Memory B cell (primary cell): Measurements from ENCODE around the gene OR11A1.

ENCODE experiments used
- ATAC-seq: fragments of 150-1000 bp; cut with Tn5 transposase; 2 replicates; pipeline ENCODE4 v1.10.0; 2021; ENCODE audit warnings: low read depth, mild to moderate bottlenecking, moderate library complexity
- DNase-seq, 2 donors: peaks; one replicate each; pipeline ENCODE4 v3.0.0; 2022; ENCODE audit warnings: low spot score in 2 of 2
- H3K27ac Mint-ChIP-seq: one replicate; pipeline ENCODE4 v1.8.0; 2022; ENCODE audit warnings: mild to moderate bottlenecking, moderate library complexity, mixed read lengths
- H3K27me3 Mint-ChIP-seq: one replicate; pipeline ENCODE4 v1.8.0; 2022; ENCODE audit warnings: mixed read lengths
- H3K36me3 Mint-ChIP-seq: one replicate; pipeline ENCODE4 v1.8.0; 2022; ENCODE audit warnings: mild to moderate bottlenecking, mixed read lengths
- H3K4me1 Mint-ChIP-seq: one replicate; pipeline ENCODE4 v1.8.0; 2022; ENCODE audit warnings: mixed read lengths
- H3K4me3 Mint-ChIP-seq: one replicate; pipeline ENCODE4 v1.8.0; 2022; ENCODE audit warnings: mild to moderate bottlenecking, moderate library complexity, mixed read lengths
- H3K9me3 Mint-ChIP-seq: one replicate; pipeline ENCODE4 v1.8.0; 2022; ENCODE audit warnings: mixed read lengths

The OR11A1 gene

GRCh38 chr6:29403801-29404200 is 53.1 kb downstream of the OR11A1 start:
- Mint-ChIP-seq H3K27me3 (peaks cover 18% of the 10 kb centered on the region), H3K36me3 (no peaks in the 10 kb centered on the region), H3K9me3 (peaks cover 15% of the 10 kb centered on the region), H3K4me1 (no peaks in the 10 kb centered on the region), H3K4me3 (no peak overlapping the region), H3K27ac (no peak overlapping the region)
- ATAC-seq: no peak
- DNase-seq: no peak

- Mint-ChIP-seq H3K27me3 (peaks cover 15% of the 10 kb centered on the region), H3K36me3 (no peaks in the 10 kb centered on the region), H3K4me3 (no peak overlapping the region), H3K9me3 (peaks cover 7% of the 10 kb centered on the region), H3K4me1 (no peaks in the 10 kb centered on the region), H3K27ac (no peak overlapping the region)
- DNase-seq: no peak
- ATAC-seq: no peak
Observed at GRCh38 chr6:29399525-29399924, 57.3 kb downstream of the OR11A1 start.

GRCh38 chr6:29395331-29395730 is 61.5 kb downstream of the OR11A1 start, which contains the start of gene OR12D2:
OR12D2 (plus strand) TSS chr6:29395631; CDS start chr6:29396700, 1,069 bp downstream.
- Mint-ChIP-seq H3K9me3 (peaks cover 4% of the 10 kb centered on the region), H3K27ac (no peak within 1 kb of the TSS), H3K27me3 (peaks cover 13% of the 10 kb centered on the region), H3K4me3 (no peak within 1 kb of the TSS), H3K4me1 (no peaks in the 10 kb centered on the region), H3K36me3 (no peaks in the 10 kb centered on the region)
- no peak for ATAC-seq
- no peak for DNase-seq

DNA sequence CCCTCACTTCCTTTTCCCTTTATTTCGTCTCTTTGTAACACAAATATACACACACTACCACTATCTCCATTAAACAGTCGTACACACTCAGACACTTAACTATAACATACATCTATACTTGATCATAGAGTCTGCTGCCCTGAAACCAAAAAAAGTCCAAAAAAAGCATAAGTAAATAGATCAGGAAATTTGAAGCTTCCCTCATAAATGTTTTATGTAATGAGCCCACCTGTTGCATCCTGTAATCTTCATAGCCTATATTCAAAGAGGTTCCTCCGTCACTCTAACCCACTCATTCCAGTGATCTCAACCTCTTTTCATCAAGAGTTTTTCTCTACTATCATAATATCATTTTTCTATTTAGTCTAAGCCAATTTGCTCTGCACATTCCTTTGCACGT is 68.3 kb downstream of the OR11A1 start:
- no peaks in the 10 kb centered on the region for H3K9me3 Mint-ChIP-seq
- no peak overlapping the region for H3K27ac Mint-ChIP-seq
- no peak overlapping the region for H3K4me3 Mint-ChIP-seq
- H3K27me3 Mint-ChIP-seq: peaks cover 18% of the 10 kb centered on the region
- DNase-seq (no peak), ATAC-seq (no peak)
- no peaks in the 10 kb centered on the region for H3K4me1 Mint-ChIP-seq
- no peaks in the 10 kb centered on the region for H3K36me3 Mint-ChIP-seq

DNA sequence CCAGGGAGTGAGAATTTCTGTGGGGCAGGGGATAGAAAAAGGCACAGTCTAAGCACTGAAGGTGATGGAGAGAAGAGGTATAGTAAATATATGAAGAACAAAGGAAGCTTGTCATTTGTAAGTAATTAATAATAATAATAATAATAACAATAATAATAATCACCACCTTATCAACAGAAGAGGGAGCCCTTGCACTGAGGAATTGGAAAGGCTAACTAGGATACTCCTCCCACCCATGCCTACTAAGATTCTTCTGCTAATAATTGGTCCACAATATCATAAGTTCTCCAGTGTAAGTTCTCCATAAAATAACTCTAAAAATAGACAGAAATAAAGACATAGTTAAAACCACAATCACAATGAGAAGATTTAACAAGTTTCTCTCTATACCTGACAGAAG is 80.9 kb downstream of the OR11A1 start:
- Mint-ChIP-seq H3K27me3 (peaks cover 10% of the 10 kb centered on the region), H3K36me3 (no peaks in the 10 kb centered on the region), H3K4me3 (no peak overlapping the region), H3K27ac (no peak overlapping the region), H3K9me3 (no peaks in the 10 kb centered on the region), H3K4me1 (no peaks in the 10 kb centered on the region)
- DNase-seq: no peak
- ATAC-seq: no peak
